Skin epidermis (tissue), 12 donors: ENCODE data around the gene PARVB.
A peak's percentile ranks its signal among the peaks of the same experiment; 100 is the strongest.
"Not testable (repeated sequence)": the region's sequence is repeated elsewhere in the genome, so short reads cannot be mapped to it uniquely, and the experiment has no call there.

ENCODE experiments used
- H3K27ac ChIP-seq, 21 experiments: fragments of 200-600 bp; sonication (generic) in 11 of 21; one replicate each; pipeline ENCODE4 v1.5.0; 2020; ENCODE audit warnings: mild to moderate bottlenecking in 3 of 21, inconsistent platforms in 2 of 21, moderate library complexity in 2 of 21
- H3K4me3 ChIP-seq, 7 experiments: fragments of 200-600 bp; sonication (generic) in 2 of 7; one replicate each; pipeline ENCODE4 v1.5.0; 2020; ENCODE audit warnings: inconsistent platforms in 2 of 7, mild to moderate bottlenecking in 2 of 7, moderate library complexity in 1 of 7

Gene PARVB

GRCh38 chr22:44098021-44098739, 74.1 kb downstream of the PARVB start:
- Histone ChIP-seq H3K4me3 (no peak overlapping the region), H3K27ac (no peak overlapping the region)

- no peak overlapping the region for H3K4me3 ChIP-seq
- no peak overlapping the region for H3K27ac ChIP-seq
These were observed 74.9 kb downstream of the PARVB start for GRCh38 chr22:44098966-44099530.

GRCh38 chr22:44099696-44100095, 75.6 kb downstream of the PARVB start:
- Histone ChIP-seq H3K4me3 (no peak overlapping the region), H3K27ac (no peak overlapping the region)

- no peak overlapping the region for H3K27ac ChIP-seq
- no peak overlapping the region for H3K4me3 ChIP-seq
These were observed 76.3 kb downstream of the PARVB start for GRCh38 chr22:44100411-44100810.

GRCh38 chr22:44102121-44102520, 78.0 kb downstream of the PARVB start:
- no peak overlapping the region for H3K4me3 ChIP-seq
- no peak overlapping the region for H3K27ac ChIP-seq

- Histone ChIP-seq H3K27ac (no peak overlapping the region), H3K4me3 (no peak overlapping the region)
These were observed 78.8 kb downstream of the PARVB start for GRCh38 chr22:44102856-44103255.

- H3K27ac ChIP-seq = no peak overlapping the region
- no peak overlapping the region for H3K4me3 ChIP-seq
These were observed 79.8 kb downstream of the PARVB start for GRCh38 chr22:44103735-44104480.

- no peak overlapping the region for H3K4me3 ChIP-seq
- H3K27ac ChIP-seq = no peak overlapping the region
These were observed 83.2 kb downstream of the PARVB start for GRCh38 chr22:44107340-44107739.

- Histone ChIP-seq H3K4me3 (no peak overlapping the region), H3K27ac (peak overlapping the region in 2 of 21 experiments; percentile 20 to 26)
These were observed 84.0 kb downstream of the PARVB start for GRCh38 chr22:44108076-44108475.

GRCh38 chr22:44108806-44109385, 84.8 kb downstream of the PARVB start:
- Histone ChIP-seq H3K4me3 (no peak overlapping the region), H3K27ac (peak overlapping the region in 9 of 21 experiments; percentile 2 to 59 (median 39))

- H3K27ac ChIP-seq = peak overlapping the region in 5 of 21 experiments; percentile 20 to 54 (median 39)
- H3K4me3 ChIP-seq = no peak overlapping the region
These were observed 85.3 kb downstream of the PARVB start for GRCh38 chr22:44109416-44109815.

- not testable (repeated sequence) for H3K27ac ChIP-seq, H3K4me3 ChIP-seq
These were observed 86.6 kb downstream of the PARVB start for GRCh38 chr22:44110656-44111055.

GRCh38 chr22:44111562-44112155, 87.6 kb downstream of the PARVB start:
- Histone ChIP-seq H3K27ac (no peak overlapping the region), H3K4me3 (no peak overlapping the region)

- Histone ChIP-seq H3K4me3 (no peak overlapping the region), H3K27ac (no peak overlapping the region)
These were observed 88.1 kb downstream of the PARVB start for GRCh38 chr22:44112191-44112590.

GRCh38 chr22:44116331-44116730, 92.2 kb downstream of the PARVB start:
- H3K4me3 ChIP-seq = no peak overlapping the region

GRCh38 chr22:44116755-44117684, 92.9 kb downstream of the PARVB start:
- Histone ChIP-seq H3K27ac (no peak overlapping the region), H3K4me3 (no peak overlapping the region)

More at GRCh38 chr22:44116331-44116730, 92.2 kb downstream of the PARVB start:
- no peak overlapping the region for H3K27ac ChIP-seq

GRCh38 chr22:44117746-44118145, 93.6 kb downstream of the PARVB start:
- Histone ChIP-seq H3K4me3 (no peak overlapping the region), H3K27ac (no peak overlapping the region)

GRCh38 chr22:44118645-44119315, 94.7 kb downstream of the PARVB start:
- no peak overlapping the region for H3K4me3 ChIP-seq
- no peak overlapping the region for H3K27ac ChIP-seq
